ENCODE data around the gene GFM1. TPM values are rescaled to one million over a fixed set of nuclear protein-coding genes. Genes with fewer than 3 reads are reported as not detected.

The GFM1 gene
- total RNA-seq, 4 donors from 2014 or later = 36.4 to 46.6 (median 39.0) TPM

GRCh38 chr3:158659454-158660237 lies 15.3 kb downstream of the GFM1 start:
- no peak for DNase-seq (ENCODE audit: extremely low spot score)
- no peak for TF ChIP-seq POLR2A (IDR thresholded peaks at IDR 0.05; ENCODE audit: low read depth)
- TF ChIP-seq, protein P1, sequence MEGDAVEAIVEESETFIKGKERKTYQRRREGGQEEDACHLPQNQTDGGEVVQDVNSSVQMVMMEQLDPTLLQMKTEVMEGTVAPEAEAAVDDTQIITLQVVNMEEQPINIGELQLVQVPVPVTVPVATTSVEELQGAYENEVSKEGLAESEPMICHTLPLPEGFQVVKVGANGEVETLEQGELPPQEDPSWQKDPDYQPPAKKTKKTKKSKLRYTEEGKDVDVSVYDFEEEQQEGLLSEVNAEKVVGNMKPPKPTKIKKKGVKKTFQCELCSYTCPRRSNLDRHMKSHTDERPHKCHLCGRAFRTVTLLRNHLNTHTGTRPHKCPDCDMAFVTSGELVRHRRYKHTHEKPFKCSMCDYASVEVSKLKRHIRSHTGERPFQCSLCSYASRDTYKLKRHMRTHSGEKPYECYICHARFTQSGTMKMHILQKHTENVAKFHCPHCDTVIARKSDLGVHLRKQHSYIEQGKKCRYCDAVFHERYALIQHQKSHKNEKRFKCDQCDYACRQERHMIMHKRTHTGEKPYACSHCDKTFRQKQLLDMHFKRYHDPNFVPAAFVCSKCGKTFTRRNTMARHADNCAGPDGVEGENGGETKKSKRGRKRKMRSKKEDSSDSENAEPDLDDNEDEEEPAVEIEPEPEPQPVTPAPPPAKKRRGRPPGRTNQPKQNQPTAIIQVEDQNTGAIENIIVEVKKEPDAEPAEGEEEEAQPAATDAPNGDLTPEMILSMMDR (IDR thresholded peaks at IDR 0.05) = peak; percentile 48 to 68 (median 58)
- TF ChIP-seq POLR2AphosphoS5 (IDR thresholded peaks at IDR 0.05) = no peak
- Histone ChIP-seq H3K4me1 (peaks cover 0 to 8% (median 0%) of the 10 kb centered on the region in 4 donors), H3K27me3 (no peaks in the 10 kb centered on the region), H3K4me3 (no peak overlapping the region), H3K9me3 (no peaks in the 10 kb centered on the region), H3K36me3 (peaks cover 17 to 88% (median 75%) of the 10 kb centered on the region in 4 donors), H3K27ac (replicated peaks in 1 of 4) (peak overlapping the region in 2 of 4 donors; percentile 15 to 35)
- intact Hi-C loops (cut with DNase I) = loop anchor here (5.0 kb wide), 1 partner anchor 133 kb away; no protein-coding TSS in a partner anchor
- 52% methylated on average over 7 of the region's 7 CpGs for WGBS

DNA sequence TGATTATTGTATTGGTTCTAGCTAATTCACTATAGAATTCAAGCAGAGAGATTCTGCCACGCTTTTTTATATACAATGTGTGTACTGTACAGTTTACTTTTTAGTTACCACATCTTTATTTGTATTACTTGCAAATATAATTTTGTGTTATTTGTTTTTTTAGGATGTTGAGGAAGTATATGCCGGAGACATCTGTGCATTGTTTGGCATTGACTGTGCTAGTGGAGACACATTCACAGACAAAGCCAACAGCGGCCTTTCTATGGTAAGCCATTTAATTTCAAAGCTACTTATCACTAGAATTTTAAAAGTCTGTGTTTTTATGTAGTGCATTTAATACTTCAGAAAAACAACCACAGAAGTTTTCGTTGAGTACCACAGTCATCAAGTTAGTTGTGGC lies 16.4 kb downstream of the GFM1 start:
- DNase-seq (ENCODE audit: extremely low spot score) = no peak
- 89% methylated on average over 4 of the region's 4 CpGs for WGBS
- H3K27ac ChIP-seq (replicated peaks in 1 of 4) = no peak overlapping the region
- no peaks in the 10 kb centered on the region for H3K27me3 ChIP-seq
- intact Hi-C loops (cut with DNase I) = no loop called here
- H3K4me1 ChIP-seq = peaks cover 0 to 8% (median 0%) of the 10 kb centered on the region in 4 donors
- H3K36me3 ChIP-seq = peaks cover 17 to 88% (median 73%) of the 10 kb centered on the region in 4 donors
- H3K4me3 ChIP-seq = no peak overlapping the region
- TF ChIP-seq, protein P1 (IDR thresholded peaks at IDR 0.05) = no peak
- TF ChIP-seq POLR2AphosphoS5 (IDR thresholded peaks at IDR 0.05) (no peak), POLR2A (IDR thresholded peaks at IDR 0.05; ENCODE audit: low read depth) (no peak), EP300 (IDR thresholded peaks at IDR 0.05) (no peak)
- H3K9me3 ChIP-seq = no peaks in the 10 kb centered on the region

DNA sequence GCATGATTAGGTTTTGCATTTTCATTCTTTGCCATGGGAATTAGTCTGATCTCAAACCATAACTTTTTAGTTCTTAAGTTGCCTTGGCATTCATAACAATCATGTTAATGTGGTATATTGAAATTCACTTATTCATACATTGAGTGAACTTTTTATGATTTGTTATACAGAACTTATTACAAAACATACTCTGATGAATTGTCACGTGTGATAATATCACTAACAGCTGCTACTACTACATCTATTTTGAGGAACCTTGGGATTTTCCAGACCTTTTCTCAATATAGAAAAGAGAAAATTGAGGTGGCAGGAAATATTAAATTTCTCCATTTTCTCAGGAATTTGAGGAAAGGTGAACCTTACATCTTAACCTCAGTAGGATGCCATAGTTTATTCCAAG lies 18.9 kb downstream of the GFM1 start:
- Histone ChIP-seq H3K9me3 (no peaks in the 10 kb centered on the region), H3K4me3 (no peak overlapping the region), H3K27ac (replicated peaks in 1 of 4) (no peak overlapping the region), H3K4me1 (peaks cover 0 to 8% (median 0%) of the 10 kb centered on the region in 4 donors), H3K27me3 (no peaks in the 10 kb centered on the region), H3K36me3 (peaks cover 18 to 99% (median 79%) of the 10 kb centered on the region in 4 donors)
- intact Hi-C loops (cut with DNase I) = no loop called here
- 71% methylated on average over 1 of the region's 1 CpG for WGBS
- TF ChIP-seq EP300 (IDR thresholded peaks at IDR 0.05) = no peak
- TF ChIP-seq POLR2AphosphoS5 (IDR thresholded peaks at IDR 0.05) = no peak
- TF ChIP-seq POLR2A (IDR thresholded peaks at IDR 0.05; ENCODE audit: low read depth) = no peak
- TF ChIP-seq, protein P1 (IDR thresholded peaks at IDR 0.05) = no peak
- no peak for DNase-seq (ENCODE audit: extremely low spot score)

DNA sequence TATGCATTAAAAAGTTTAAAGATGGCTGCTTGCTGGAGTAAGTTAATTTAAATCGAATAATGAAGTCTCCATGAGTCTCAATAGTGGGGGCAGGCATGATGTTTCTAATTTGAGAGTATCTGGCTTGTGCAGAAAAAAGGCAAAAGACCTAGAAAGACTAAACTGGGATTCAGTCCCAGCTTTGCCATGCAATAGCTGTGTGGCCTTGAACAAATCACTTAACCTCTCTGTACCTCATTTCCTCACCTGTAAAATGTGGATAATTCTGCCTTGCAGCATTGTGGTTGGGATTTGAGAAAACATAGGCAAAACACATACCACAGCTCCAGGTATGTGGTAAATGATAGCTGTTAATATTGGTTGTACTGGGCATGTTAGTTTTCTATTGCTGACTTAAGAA lies 19.5 kb downstream of the GFM1 start:
- H3K4me3 ChIP-seq = no peak overlapping the region
- no peak for TF ChIP-seq EP300 (IDR thresholded peaks at IDR 0.05)
- TF ChIP-seq, protein P1 (IDR thresholded peaks at IDR 0.05) = no peak
- no peak for TF ChIP-seq POLR2A (IDR thresholded peaks at IDR 0.05; ENCODE audit: low read depth)
- peaks cover 0 to 8% (median 0%) of the 10 kb centered on the region in 4 donors for H3K4me1 ChIP-seq
- H3K27me3 ChIP-seq = no peaks in the 10 kb centered on the region
- intact Hi-C loops (cut with DNase I) = no loop called here
- no peaks in the 10 kb centered on the region for H3K9me3 ChIP-seq
- H3K36me3 ChIP-seq = peaks cover 21 to 99% (median 82%) of the 10 kb centered on the region in 4 donors
- 88% methylated on average over 1 of the region's 1 CpG for WGBS
- H3K27ac ChIP-seq (replicated peaks in 1 of 4) = no peak overlapping the region
- DNase-seq (ENCODE audit: extremely low spot score) = no peak
